PFSK-1 (cell line): ENCODE data around the gene CLEC18A.

Source experiments
- FOXP2 ChIP-seq: optimal IDR thresholded peaks from 2 replicates; pipeline ENCODE3; 2011; ENCODE audit warnings: borderline replicate concordance, control low read depth, inconsistent platforms; ENCODE audit not compliant: insufficient read depth; ENCODE audit errors: extremely low read length, extremely low read depth
- POLR2AphosphoS5 ChIP-seq: IDR thresholded peaks from 2 replicates; pipeline ENCODE4 v1.6.1; 2012; ENCODE audit warnings: low read depth, mild to moderate bottlenecking, control low read depth, low read length, moderate library complexity
- SIN3A ChIP-seq: IDR thresholded peaks from 2 replicates; pipeline ENCODE4 v1.6.1; 2012; ENCODE audit warnings: mild to moderate bottlenecking, low read length, moderate library complexity, borderline replicate concordance; ENCODE audit not compliant: insufficient read depth
- TAF1 ChIP-seq: IDR thresholded peaks from 2 replicates; pipeline ENCODE4 v1.6.1; 2012; ENCODE audit warnings: low read length, control low read depth, borderline replicate concordance; ENCODE audit not compliant: insufficient read depth
- TF ChIP-seq, protein P1 (sequence below), 2 experiments: IDR thresholded peaks; 2 replicates each; pipeline versions ENCODE4 v1.6.1 to v1.8.0; 2011 to 2012; ENCODE audit warnings: low read depth in 2 of 2, low read length in 2 of 2, control low read depth in 1 of 2, inconsistent platforms in 1 of 2, mild to moderate bottlenecking in 1 of 2, moderate library complexity in 1 of 2; ENCODE audit not compliant: insufficient read depth in 1 of 2

CLEC18A gene

DNA sequence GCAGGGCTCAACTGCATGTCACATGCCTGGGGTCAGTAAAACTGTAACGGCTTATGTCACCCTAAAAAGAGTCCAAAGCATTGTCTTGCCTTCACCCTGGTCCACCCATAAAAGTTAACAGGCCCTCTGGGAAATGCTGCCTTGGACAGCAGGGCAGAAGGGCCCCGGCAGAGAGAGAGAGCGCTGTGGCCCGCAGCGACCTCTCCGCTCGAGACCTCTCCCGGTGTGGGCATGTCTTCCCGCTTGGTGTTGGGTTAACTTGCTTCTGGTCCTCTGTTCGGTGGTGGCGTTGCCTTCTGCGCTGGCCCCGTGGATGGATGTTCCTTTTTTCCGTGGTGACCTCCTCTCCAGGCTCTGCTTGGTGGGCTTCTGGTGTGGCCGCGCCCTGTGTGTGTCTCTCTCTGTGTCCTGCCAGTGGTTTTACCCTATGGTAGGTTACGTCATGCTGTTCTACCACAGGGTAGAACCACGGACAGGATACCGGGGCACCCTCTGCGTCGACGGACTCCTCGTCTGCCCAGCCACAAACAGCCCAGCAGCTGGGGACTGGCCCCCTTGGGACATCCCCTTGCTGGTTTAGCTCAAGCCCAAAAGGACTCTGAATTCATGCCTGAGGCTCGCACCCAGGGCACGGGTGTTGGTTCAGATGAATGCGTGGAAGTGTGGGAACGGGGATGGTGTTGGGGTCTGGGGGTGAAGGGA is 18.3 kb upstream of the CLEC18A start:
- TF ChIP-seq FOXP2 (no peak), SIN3A (no peak), POLR2AphosphoS5 (no peak), TAF1 (no peak)
- TF ChIP-seq, protein P1, sequence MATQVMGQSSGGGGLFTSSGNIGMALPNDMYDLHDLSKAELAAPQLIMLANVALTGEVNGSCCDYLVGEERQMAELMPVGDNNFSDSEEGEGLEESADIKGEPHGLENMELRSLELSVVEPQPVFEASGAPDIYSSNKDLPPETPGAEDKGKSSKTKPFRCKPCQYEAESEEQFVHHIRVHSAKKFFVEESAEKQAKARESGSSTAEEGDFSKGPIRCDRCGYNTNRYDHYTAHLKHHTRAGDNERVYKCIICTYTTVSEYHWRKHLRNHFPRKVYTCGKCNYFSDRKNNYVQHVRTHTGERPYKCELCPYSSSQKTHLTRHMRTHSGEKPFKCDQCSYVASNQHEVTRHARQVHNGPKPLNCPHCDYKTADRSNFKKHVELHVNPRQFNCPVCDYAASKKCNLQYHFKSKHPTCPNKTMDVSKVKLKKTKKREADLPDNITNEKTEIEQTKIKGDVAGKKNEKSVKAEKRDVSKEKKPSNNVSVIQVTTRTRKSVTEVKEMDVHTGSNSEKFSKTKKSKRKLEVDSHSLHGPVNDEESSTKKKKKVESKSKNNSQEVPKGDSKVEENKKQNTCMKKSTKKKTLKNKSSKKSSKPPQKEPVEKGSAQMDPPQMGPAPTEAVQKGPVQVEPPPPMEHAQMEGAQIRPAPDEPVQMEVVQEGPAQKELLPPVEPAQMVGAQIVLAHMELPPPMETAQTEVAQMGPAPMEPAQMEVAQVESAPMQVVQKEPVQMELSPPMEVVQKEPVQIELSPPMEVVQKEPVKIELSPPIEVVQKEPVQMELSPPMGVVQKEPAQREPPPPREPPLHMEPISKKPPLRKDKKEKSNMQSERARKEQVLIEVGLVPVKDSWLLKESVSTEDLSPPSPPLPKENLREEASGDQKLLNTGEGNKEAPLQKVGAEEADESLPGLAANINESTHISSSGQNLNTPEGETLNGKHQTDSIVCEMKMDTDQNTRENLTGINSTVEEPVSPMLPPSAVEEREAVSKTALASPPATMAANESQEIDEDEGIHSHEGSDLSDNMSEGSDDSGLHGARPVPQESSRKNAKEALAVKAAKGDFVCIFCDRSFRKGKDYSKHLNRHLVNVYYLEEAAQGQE (IDR thresholded peaks at IDR 0.05; ENCODE audit: insufficient read depth in 1 of 2, low read depth in 2 of 2, low read length in 2 of 2), result no peak

DNA sequence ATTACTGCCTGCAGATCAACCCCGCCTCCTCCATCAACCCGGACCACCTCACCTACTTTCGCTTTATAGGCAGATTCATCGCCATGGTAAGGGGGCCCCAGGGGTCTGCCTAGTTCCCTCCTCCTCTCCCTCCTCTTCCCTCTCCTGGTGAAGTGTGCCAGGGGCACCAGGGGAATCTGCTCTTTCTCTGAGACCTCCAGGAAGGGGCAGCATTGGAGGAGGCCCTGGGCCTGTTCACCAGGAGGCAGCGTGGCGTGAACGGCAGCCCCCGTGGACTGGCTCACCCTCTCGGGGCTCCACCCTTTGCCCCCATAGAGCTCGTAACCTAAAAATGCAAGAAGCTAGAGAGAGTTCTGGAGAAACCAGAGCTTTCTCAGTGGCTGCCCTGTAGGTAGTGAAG is 17.1 kb upstream of the CLEC18A start:
- no peak for TF ChIP-seq FOXP2
- no peak for TF ChIP-seq TAF1
- TF ChIP-seq, protein P1 (IDR thresholded peaks at IDR 0.05; ENCODE audit: insufficient read depth in 1 of 2, low read depth in 2 of 2, low read length in 2 of 2), result no peak
- no peak for TF ChIP-seq SIN3A
- no peak for TF ChIP-seq POLR2AphosphoS5

DNA sequence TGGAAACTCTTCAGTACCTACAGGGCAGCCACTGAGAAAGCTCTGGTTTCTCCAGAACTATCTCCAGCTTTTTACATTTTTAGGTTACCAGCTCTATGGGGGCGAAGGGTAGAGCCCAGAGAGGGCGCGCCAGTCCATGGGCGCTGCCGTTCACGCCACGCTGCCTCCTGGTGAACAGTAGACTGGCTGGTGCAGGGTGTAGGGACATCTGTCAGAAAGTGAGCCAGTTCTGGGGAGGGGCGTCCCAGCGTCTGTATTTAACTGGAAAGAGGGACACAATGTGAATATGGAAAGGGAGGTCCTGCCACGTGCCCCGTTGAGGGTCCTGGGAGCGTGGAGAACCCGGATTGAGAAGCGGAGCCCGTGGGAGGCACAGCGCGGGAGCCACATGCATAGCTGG is 16.4 kb upstream of the CLEC18A start:
- TF ChIP-seq FOXP2 (no peak), SIN3A (no peak)

DNA sequence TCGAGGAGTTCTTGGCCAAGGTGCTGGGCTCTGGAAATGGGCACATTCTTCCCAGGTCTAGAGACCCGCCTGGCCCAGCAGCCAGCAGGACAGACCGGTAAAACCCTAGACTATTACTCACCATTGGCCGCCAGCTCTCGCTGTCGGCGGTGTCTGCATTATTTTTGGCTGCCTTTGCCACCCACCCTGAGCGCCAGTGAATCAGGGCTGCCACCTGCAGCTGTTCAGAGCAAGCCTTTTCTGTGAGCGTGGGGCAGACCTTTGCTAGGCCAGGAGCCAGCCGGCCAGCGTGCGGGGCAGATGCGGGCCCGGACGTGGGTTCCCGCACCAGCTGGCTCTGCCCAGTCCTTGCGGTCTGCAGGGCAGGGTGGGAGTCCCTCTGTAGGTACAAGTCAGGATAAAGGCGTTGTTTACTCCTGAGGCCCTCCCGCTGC is 15.8 kb upstream of the CLEC18A start:
- TF ChIP-seq, protein P1 (IDR thresholded peaks at IDR 0.05; ENCODE audit: insufficient read depth in 1 of 2, low read depth in 2 of 2, low read length in 2 of 2), result no peak
- TF ChIP-seq POLR2AphosphoS5 (no peak), TAF1 (no peak), FOXP2 (no peak), SIN3A (no peak)

DNA sequence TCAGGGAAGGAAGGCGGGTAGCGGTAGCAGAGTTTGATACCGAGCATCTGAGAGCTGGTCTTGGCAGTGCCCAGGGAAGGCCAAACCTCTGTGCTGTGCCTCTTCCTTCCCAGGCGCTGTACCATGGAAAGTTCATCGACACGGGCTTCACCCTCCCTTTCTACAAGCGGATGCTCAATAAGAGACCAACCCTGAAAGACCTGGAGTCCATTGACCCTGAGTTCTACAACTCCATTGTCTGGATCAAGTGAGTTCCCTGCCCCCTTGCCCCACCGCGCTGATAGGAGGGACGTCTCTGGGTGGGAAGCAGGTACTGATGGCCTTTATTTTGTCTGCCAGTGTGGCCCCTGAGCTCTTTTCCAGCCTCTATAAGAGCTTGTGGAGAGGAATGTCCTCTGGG is 15.4 kb upstream of the CLEC18A start:
- TF ChIP-seq TAF1 (no peak), POLR2AphosphoS5 (no peak), FOXP2 (no peak), SIN3A (no peak)
- TF ChIP-seq, protein P1 (IDR thresholded peaks at IDR 0.05; ENCODE audit: insufficient read depth in 1 of 2, low read depth in 2 of 2, low read length in 2 of 2), result no peak
